Activated T-helper 2 cell treated with anti-CD3 and anti-CD28 coated beads, Interferon-gamma antibody, Interleukin-2, Interleukin-4, amounts not matched to agents 10 μg/mL and 5 μg/mL and 100 μg/mL, durations not matched to agents 14 hours and 24 hours and 36 hours (primary cell): ENCODE results near the gene HNRNPA1. TPM values are rescaled to one million over a fixed set of nuclear protein-coding genes. Genes with fewer than 3 reads are reported as not detected.
A peak's percentile ranks its signal among the peaks of the same experiment; 100 is the strongest.

ENCODE experiments used
- DNase-seq: peaks from one replicate; pipeline ENCODE4 v3.0.0; 2021; ENCODE audit warnings: low spot score
- H3K27ac Mint-ChIP-seq: one replicate; pipeline ENCODE4 v1.8.0; 2021; ENCODE audit warnings: mixed read lengths
- H3K27me3 Mint-ChIP-seq: one replicate; pipeline ENCODE4 v1.8.0; 2021; ENCODE audit warnings: low read depth, mixed read lengths
- H3K36me3 Mint-ChIP-seq: one replicate; pipeline ENCODE4 v1.8.0; 2021; ENCODE audit warnings: low read depth, mixed read lengths
- H3K4me1 Mint-ChIP-seq: one replicate; pipeline ENCODE4 v1.8.0; 2021; ENCODE audit warnings: low read depth, mixed read lengths
- H3K4me3 Mint-ChIP-seq: one replicate; pipeline ENCODE4 v1.8.0; 2021; ENCODE audit warnings: low read depth, mild to moderate bottlenecking, moderate library complexity, mixed read lengths
- H3K9me3 Mint-ChIP-seq: one replicate; pipeline ENCODE4 v1.8.0; 2021; ENCODE audit warnings: mixed read lengths
- intact Hi-C: fragments of 100-400 bp; cut with micrococcal nuclease; formaldehyde crosslinking; loops from one replicate; pipeline ENCODE4 v1.15.1; 2023
- total RNA-seq: library from RNA; stranded (reverse); gene quantifications from 2 replicates; pipeline ENCODE4 v1.2.3, GENCODE V29; 2022

The HNRNPA1 gene
- total RNA-seq, 1 donor from 2014 or later = 2,036 TPM

DNA sequence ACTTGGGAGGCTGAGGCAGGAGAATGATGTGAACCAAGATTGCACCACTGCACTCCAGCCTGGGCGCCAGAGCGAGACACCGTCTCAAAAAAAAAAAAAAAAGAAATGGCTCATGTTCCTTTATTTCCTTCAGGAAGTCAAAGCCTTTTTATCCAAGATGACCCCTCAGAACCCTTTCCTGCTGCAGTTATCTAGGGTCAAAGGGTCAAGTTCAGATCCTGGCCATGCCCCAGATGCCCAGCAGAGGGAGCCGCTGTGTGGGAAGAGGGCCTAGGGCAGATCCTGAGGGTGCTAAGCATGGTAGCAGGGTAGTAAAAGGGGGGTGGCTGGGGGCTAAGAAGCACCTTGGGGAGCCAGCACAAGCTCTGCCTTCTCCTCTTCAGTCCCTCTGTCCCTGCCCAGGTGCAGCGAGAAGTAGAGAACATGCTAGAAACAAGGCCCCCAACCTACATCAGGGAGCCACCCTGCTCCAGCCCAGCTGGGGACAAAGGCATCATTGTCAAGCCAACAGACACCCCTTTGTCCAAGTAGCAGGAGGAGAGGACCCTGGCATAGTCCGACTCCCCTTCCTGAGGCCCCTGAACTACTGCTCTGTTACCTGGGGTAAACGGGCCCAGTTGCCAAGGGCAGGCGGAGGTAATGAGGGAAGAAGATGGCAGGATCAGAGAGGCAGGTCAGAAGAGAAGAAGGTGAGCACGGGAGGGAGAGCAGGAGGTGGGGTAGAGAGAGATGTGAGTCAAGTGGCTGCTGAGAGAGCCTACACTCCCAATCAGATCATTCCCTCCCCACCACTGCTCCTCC lies 13.8 kb downstream of the HNRNPA1 start:
- H3K36me3 Mint-ChIP-seq = no peaks in the 10 kb centered on the region
- intact Hi-C loops = loop anchor here (1.0 to 5.0 kb wide), 4 partner anchors 30 to 74 kb away; partner anchors contain the start of gene COPZ1
- H3K9me3 Mint-ChIP-seq = no peaks in the 10 kb centered on the region
- peaks cover 18% of the 10 kb centered on the region for H3K27me3 Mint-ChIP-seq
- no peak overlapping the region for H3K27ac Mint-ChIP-seq
- H3K4me3 Mint-ChIP-seq = no peak overlapping the region
- H3K4me1 Mint-ChIP-seq = peaks cover 4% of the 10 kb centered on the region
- peak; percentile 55 for DNase-seq

DNA sequence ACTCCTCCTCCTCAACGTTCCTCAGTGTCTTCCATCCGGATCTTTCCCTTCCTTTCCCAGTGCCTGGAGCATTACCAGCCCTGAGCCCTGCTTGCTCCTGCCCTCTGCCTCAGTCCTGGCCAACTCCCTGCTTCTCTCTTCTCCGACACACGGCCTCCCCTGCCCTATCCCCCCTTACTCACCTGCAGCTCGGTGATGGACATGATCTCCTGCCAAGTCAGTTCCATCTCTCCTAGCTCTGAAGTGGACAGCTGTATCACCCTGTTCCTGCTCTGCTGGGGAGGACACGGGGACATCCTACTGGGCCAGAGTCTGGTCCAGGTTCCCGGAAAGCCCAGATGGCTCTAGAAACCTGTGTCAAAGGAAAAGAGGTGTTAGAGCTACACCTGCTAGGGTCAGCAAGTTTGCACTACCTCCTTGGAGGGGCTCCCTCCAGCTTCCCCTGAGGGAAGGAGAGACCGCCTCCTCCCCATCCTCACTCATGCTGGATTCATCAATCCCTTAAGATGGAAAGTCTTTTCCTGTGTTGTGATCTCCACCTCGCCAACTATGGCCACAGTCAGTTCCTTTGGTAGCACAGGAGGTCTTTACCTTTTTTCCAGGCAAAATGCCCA lies 14.5 kb downstream of the HNRNPA1 start:
- Mint-ChIP-seq H3K4me3 (no peak overlapping the region), H3K27me3 (peaks cover 25% of the 10 kb centered on the region), H3K27ac (no peak overlapping the region), H3K36me3 (no peaks in the 10 kb centered on the region), H3K9me3 (no peaks in the 10 kb centered on the region), H3K4me1 (peaks cover 4% of the 10 kb centered on the region)
- intact Hi-C loops = loop anchor here (1.0 to 5.0 kb wide), 4 partner anchors 30 to 73 kb away; partner anchors contain the start of gene COPZ1
- DNase-seq = no peak

DNA sequence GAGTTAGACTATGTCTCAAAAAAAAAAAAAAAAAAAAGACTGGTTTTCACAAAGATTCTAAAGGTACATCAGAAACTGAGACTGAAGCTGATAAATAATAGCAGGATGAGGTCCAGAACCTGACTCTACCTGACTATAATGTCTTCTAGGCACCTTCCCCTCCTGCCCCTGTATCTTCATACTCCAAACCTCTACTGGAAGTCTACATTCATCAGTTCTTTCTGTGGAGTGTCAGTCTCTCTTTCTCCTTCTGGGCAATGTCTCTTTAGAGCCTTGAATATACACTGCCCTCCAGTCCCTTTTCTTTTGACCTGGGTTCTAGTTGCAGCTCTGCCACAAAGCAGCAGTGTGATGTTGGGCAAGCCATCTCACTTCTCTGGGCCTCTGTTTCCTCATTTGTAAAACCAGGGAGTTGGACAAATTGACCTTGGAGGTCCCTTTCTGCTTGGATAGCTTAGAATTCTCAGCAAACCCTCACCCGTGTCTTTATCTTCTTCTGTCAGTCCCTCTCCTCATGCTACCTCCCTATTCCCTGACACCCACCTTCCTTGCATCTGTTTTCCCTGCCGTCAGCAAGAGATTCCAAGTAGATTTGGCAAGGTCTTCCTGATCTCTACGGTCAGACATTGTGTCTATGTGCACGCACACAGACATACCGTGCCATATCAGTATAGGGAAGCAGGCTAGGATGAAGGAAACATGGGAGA lies 16.0 kb downstream of the HNRNPA1 start:
- Mint-ChIP-seq H3K9me3 (no peaks in the 10 kb centered on the region), H3K27me3 (peaks cover 40% of the 10 kb centered on the region), H3K27ac (no peak overlapping the region), H3K4me1 (peaks cover 7% of the 10 kb centered on the region), H3K36me3 (no peaks in the 10 kb centered on the region), H3K4me3 (no peak overlapping the region)
- DNase-seq = no peak
- intact Hi-C loops = no loop called here

DNA sequence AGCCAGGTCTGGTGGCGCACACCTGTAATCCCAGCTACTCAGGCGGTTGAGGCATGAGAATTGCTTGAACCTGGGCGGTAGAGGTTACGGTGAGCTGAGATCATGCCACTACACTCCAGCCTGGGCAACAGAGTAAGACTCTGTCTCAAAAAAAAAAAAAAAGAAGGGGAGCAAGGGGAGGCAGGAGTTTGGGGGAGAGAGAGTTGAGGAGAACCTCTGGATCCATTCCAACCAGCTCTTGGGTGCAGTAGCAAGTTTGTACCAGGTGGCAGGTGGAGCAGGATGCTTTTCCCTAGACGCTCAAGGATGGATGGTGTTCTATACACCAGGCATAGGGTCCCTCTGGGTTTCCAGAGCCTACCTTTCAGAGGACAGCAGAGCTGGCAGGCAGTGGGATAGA lies 18.4 kb downstream of the HNRNPA1 start:
- H3K27ac Mint-ChIP-seq = no peak overlapping the region
- no peak for DNase-seq
- H3K27me3 Mint-ChIP-seq = peaks cover 60% of the 10 kb centered on the region
- no peaks in the 10 kb centered on the region for H3K36me3 Mint-ChIP-seq
- H3K4me3 Mint-ChIP-seq = no peak overlapping the region
- H3K9me3 Mint-ChIP-seq = no peaks in the 10 kb centered on the region
- peaks cover 10% of the 10 kb centered on the region for H3K4me1 Mint-ChIP-seq
- intact Hi-C loops = no loop called here

DNA sequence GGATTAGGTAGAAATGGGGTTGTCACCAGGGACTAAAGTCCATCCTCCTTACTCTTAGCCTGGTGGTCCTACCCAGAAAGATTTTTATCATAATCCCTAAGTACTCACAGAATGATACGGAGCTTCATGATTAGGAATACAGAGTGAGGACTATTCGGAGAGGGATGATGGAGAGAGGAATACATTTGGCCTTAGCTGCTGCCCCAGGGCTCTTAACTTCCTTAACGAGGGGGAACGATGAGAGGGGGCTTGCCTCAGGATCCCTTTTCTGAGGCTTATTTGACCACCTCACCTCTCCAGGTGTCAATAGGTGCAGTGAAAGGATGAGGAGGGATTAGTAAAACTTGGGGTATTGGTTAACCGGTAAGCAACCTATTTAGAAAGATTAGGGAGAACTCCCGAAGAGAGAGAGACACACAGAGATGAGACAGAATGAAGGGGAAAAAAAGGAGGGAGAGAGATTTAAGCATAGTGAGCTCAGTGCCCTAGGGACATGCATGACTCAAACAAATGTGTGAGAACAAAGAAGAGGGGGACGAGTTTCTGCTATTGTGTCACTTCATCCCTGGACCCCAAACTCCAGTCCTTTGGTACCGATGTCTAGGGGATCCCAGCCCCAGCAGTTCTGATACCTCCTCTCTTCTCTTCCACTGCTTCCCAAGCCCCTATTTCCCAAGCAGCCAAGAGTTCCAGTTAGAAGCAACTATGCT lies 19.1 kb downstream of the HNRNPA1 start:
- H3K36me3 Mint-ChIP-seq = no peaks in the 10 kb centered on the region
- intact Hi-C loops = no loop called here
- DNase-seq = no peak
- H3K4me1 Mint-ChIP-seq = peaks cover 17% of the 10 kb centered on the region
- no peaks in the 10 kb centered on the region for H3K9me3 Mint-ChIP-seq
- no peak overlapping the region for H3K27ac Mint-ChIP-seq
- H3K27me3 Mint-ChIP-seq = peaks cover 66% of the 10 kb centered on the region
- H3K4me3 Mint-ChIP-seq = no peak overlapping the region

DNA sequence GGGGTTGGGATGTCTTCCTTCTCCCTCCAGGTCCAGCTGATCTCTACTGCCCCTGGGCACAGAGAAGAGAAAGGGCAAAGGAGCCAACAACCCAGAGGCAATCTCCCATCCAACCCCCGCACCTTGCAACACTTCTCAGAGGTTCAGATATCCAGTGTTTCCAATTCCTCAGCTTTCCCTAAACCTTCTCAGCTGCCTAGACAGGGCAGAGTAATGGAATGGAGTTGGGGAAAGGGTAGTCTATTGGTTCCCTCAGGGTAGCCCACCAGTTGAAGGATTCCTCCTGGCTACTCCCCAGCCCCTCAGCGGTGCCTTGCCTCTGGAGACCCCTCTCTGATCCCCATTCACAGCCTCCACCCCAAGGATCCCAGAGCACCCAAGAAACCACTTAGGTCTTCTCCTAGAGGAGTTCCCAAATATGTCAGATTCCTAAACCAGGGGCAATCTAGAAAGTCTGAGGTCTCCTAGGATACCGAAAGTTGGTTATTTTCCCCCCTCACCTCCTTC lies 19.8 kb downstream of the HNRNPA1 start:
- Mint-ChIP-seq H3K4me1 (peaks cover 18% of the 10 kb centered on the region), H3K4me3 (no peak overlapping the region), H3K36me3 (no peaks in the 10 kb centered on the region), H3K27ac (no peak overlapping the region), H3K9me3 (no peaks in the 10 kb centered on the region), H3K27me3 (peaks cover 67% of the 10 kb centered on the region)
- DNase-seq = no peak
- intact Hi-C loops = no loop called here

DNA sequence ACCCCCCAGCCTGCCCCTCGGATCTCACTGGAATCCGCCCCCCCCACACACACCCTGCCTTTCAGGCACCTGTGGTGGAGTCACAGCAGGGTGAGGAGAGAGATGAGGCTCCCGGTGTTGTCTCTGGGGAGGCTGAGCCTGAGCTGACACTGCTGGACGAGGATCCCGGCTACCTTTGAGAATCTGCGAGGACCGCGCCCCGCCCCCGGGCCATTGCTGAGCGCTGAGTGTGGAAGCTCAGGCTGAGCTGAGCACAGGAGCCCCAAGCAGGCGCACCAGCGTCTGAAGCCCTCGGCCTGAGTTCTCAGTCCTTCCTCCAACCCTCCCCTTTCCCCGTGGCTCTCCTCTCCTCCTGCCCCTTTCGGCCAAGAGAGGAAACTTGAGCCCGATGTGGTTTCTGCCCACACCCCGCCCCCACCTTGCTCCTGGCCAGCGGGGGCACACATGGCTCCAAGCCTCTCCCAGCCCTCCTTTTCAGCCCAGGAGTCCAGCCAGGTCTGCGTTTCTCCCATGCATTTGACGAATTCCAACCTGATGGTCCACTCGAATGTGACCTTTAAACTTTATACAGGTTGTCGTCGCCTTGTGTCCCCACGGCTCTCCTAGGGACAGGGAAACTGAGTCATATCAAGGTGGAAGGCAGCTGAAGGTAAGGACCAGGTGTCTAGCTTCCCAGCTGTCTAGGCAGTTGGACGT lies 20.4 kb downstream of the HNRNPA1 start, which contains the start of gene NFE2:
Gene NFE2, minus strand, starts transcription at position 284 of the 696 bp plus-strand sequence. CDS start 5,767 bp downstream, outside the sequence.
- no peak for DNase-seq
- H3K4me1 Mint-ChIP-seq = peaks cover 18% of the 10 kb centered on the region
- intact Hi-C loops = no loop called here

DNA sequence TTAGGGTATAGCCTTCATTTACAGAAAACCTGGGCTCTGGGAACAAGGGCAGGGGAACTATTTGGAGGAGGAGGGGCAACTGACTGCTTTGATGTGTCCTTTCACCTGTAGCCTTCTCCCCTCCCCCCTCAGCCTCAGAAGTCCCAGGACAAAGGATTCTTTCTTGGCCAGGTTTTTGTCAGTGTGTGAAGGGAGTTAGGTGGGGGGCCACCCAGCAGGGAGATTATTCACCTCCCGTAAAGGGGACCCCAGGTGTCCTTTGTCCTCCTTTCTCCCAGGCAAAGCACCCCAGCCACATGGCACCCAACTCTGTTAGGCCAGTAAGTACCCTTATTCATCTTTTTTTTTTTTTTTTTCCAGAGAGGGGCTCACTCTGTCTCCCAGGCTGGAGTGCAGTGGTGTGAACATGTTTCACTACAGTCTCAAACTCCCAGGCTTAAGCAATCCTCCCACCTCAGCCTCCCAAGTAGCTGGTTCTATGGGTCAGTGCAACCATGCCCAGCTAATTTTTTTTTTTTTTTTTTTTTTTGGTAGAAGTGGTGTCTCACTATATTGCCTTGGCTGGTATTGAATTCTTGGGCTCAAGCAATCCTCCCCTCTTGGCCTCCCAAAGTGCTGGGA lies 21.0 kb downstream of the HNRNPA1 start:
- Mint-ChIP-seq H3K9me3 (no peaks in the 10 kb centered on the region), H3K4me3 (no peak overlapping the region), H3K36me3 (no peaks in the 10 kb centered on the region), H3K27ac (no peak overlapping the region), H3K27me3 (peaks cover 65% of the 10 kb centered on the region), H3K4me1 (peaks cover 18% of the 10 kb centered on the region)
- DNase-seq = no peak
- intact Hi-C loops = no loop called here

More for the DNA sequence above, 20.4 kb downstream of the HNRNPA1 start, which contains the start of gene NFE2:
- Mint-ChIP-seq H3K4me3 (no peak within 1 kb of the TSS), H3K9me3 (no peaks in the 10 kb centered on the region), H3K36me3 (no peaks in the 10 kb centered on the region), H3K27ac (no peak within 1 kb of the TSS), H3K27me3 (peaks cover 67% of the 10 kb centered on the region)

DNA sequence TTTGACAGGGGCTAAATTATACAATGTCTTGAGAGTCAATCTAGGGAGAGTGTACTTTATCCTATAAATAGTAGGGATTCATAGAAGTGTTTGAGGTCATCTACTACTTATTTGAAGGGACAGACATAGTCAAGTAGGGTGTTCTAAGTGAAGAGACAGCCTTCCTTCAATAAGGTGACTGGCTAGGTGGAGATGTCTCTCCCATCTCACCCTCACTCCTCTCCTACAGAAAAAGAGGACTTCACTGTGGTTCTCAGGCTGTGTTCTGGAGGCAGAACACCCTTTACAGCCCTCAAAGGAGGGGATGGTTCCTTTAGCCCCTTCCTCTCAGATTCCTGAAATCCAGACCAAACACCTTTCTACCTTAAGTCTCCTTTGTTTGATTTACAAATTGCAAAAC lies 23.1 kb downstream of the HNRNPA1 start:
- no peaks in the 10 kb centered on the region for H3K36me3 Mint-ChIP-seq
- H3K4me3 Mint-ChIP-seq = no peak overlapping the region
- H3K4me1 Mint-ChIP-seq = peaks cover 19% of the 10 kb centered on the region
- no peaks in the 10 kb centered on the region for H3K9me3 Mint-ChIP-seq
- H3K27ac Mint-ChIP-seq = no peak overlapping the region
- DNase-seq = no peak
- intact Hi-C loops = no loop called here
- peaks cover 55% of the 10 kb centered on the region for H3K27me3 Mint-ChIP-seq

DNA sequence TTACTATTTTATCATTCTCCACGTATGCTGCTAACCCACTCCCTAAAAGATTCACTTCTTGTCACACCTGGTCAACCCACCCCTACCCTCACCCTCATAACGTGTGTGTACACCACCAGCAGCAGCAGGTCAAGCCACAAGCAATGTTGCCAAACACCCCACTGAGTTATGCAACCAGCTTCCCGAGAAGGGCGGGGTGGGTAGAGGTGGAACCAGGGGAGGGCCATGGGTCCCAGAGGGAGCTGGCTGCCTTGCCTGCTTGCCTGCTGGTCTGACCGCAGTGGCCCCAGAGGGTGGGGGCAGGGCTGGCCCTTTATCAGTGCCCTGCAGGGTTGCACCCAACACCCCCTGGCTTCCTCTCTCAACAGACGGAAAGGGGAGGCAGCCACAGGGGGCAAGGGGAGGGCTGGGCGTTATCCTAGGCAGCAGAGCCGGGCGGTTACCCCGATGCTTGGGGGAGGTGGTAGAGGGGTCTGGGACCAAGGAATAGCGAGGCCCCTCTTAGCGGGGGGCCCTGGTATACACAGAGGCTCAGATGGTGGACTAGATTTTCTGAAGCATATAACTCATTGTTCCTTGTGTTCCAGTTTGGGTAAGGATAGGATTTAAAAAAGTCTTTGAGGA lies 23.8 kb downstream of the HNRNPA1 start:
- no peak for DNase-seq

DNA sequence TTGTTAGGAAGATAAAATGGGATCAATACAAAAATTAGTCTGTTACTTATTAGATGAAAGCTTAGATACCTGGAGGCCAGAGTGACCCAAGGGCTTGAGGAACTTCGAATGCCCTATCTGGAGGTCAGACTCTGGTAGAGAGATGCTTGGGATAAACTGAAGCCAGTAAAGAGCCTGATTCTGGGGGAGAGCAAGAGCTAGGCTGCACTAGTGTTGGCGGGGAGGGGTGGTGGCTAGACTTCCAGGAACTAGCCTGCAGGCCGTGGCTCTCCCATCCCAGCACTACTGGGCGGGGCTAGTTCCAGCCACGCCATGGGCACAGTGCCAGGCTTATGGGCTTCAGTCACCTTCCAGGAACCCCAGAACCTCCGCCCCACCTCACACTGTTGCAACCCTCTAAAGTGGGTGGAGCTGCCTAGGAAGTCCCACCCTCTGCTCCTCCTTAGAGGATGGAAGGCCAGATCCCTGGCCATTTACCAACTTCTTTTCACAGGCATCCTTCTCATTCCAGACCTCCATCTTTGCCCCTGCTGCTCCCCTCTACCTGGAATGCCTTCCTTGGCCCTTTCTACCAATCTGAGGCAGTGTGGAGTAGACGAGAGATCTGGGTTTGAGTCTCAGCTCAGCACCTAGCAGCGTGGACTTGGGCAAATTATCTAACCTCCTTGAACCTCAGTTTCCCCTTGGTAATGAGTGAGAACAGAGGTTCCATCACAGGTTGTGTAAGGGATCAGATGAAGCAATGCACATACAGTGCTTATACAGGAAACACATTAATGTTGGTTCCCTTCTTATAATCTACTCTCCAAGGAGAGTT lies 26.6 kb downstream of the HNRNPA1 start:
- Mint-ChIP-seq H3K36me3 (no peaks in the 10 kb centered on the region), H3K27ac (no peak overlapping the region), H3K4me1 (peaks cover 17% of the 10 kb centered on the region), H3K4me3 (no peak overlapping the region), H3K9me3 (no peaks in the 10 kb centered on the region), H3K27me3 (peaks cover 26% of the 10 kb centered on the region)
- intact Hi-C loops = no loop called here
- DNase-seq = no peak

More for the DNA sequence above, 23.8 kb downstream of the HNRNPA1 start:
- no peaks in the 10 kb centered on the region for H3K9me3 Mint-ChIP-seq
- no peak overlapping the region for H3K4me3 Mint-ChIP-seq
- H3K36me3 Mint-ChIP-seq = no peaks in the 10 kb centered on the region
- H3K27me3 Mint-ChIP-seq = peaks cover 50% of the 10 kb centered on the region
- no peak overlapping the region for H3K27ac Mint-ChIP-seq
- H3K4me1 Mint-ChIP-seq = peaks cover 19% of the 10 kb centered on the region
- intact Hi-C loops = no loop called here
